Astrocyte (in vitro differentiated cells and primary cell): ENCODE results near the gene COP1.

Experiments used
- EZH2 ChIP-seq: IDR thresholded peaks from 2 replicates; pipeline ENCODE4 v1.6.1; 2012; ENCODE audit warnings: mild to moderate bottlenecking, low read length, inconsistent platforms; ENCODE audit not compliant: insufficient read depth
- TF ChIP-seq, protein P1 (sequence below): IDR thresholded peaks from 2 replicates; pipeline ENCODE4 v1.5.1; 2011; ENCODE audit warnings: low read depth, mild to moderate bottlenecking, inconsistent platforms, low read length, moderate library complexity; ENCODE audit not compliant: insufficient read depth

- TF ChIP-seq, protein P1, sequence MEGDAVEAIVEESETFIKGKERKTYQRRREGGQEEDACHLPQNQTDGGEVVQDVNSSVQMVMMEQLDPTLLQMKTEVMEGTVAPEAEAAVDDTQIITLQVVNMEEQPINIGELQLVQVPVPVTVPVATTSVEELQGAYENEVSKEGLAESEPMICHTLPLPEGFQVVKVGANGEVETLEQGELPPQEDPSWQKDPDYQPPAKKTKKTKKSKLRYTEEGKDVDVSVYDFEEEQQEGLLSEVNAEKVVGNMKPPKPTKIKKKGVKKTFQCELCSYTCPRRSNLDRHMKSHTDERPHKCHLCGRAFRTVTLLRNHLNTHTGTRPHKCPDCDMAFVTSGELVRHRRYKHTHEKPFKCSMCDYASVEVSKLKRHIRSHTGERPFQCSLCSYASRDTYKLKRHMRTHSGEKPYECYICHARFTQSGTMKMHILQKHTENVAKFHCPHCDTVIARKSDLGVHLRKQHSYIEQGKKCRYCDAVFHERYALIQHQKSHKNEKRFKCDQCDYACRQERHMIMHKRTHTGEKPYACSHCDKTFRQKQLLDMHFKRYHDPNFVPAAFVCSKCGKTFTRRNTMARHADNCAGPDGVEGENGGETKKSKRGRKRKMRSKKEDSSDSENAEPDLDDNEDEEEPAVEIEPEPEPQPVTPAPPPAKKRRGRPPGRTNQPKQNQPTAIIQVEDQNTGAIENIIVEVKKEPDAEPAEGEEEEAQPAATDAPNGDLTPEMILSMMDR = no peak
- no peak for TF ChIP-seq EZH2
Observed at GRCh38 chr1:176225479-176225875, 18.4 kb upstream of the COP1 start.
